Measurements from ENCODE around the gene ETFDH.
A peak's percentile ranks its signal among the peaks of the same experiment; 100 is the strongest.
"Not testable (repeated sequence)": the region's sequence is repeated elsewhere in the genome, so short reads cannot be mapped to it uniquely, and the experiment has no call there.

ETFDH gene

GRCh38 chr4:158729716-158730559 is 57.8 kb downstream of the ETFDH start:
- peak; percentile 39 for DNase-seq
- Mint-ChIP-seq H3K4me1 (no peaks in the 10 kb centered on the region), H3K9me3 (no peaks in the 10 kb centered on the region), H3K36me3 (ENCODE audit: low read depth) (no peaks in the 10 kb centered on the region), H3K27me3 (ENCODE audit: low read depth, poor library complexity) (peaks cover 32% of the 10 kb centered on the region), H3K4me3 (no peak overlapping the region), H3K27ac (no peak overlapping the region)
- TF ChIP-seq, protein P1, sequence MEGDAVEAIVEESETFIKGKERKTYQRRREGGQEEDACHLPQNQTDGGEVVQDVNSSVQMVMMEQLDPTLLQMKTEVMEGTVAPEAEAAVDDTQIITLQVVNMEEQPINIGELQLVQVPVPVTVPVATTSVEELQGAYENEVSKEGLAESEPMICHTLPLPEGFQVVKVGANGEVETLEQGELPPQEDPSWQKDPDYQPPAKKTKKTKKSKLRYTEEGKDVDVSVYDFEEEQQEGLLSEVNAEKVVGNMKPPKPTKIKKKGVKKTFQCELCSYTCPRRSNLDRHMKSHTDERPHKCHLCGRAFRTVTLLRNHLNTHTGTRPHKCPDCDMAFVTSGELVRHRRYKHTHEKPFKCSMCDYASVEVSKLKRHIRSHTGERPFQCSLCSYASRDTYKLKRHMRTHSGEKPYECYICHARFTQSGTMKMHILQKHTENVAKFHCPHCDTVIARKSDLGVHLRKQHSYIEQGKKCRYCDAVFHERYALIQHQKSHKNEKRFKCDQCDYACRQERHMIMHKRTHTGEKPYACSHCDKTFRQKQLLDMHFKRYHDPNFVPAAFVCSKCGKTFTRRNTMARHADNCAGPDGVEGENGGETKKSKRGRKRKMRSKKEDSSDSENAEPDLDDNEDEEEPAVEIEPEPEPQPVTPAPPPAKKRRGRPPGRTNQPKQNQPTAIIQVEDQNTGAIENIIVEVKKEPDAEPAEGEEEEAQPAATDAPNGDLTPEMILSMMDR (IDR thresholded peaks at IDR 0.05): peak; percentile 78

GRCh38 chr4:158738866-158739265 is 66.8 kb downstream of the ETFDH start:
- H3K27ac Mint-ChIP-seq: no peak overlapping the region
- peaks cover 4% of the 10 kb centered on the region for H3K4me1 Mint-ChIP-seq
- H3K9me3 Mint-ChIP-seq: no peaks in the 10 kb centered on the region
- no peaks in the 10 kb centered on the region for H3K36me3 Mint-ChIP-seq (ENCODE audit: low read depth)
- TF ChIP-seq, protein P1 (IDR thresholded peaks at IDR 0.05): no peak
- peaks cover 12% of the 10 kb centered on the region for H3K27me3 Mint-ChIP-seq (ENCODE audit: low read depth, poor library complexity)
- no peak for DNase-seq
- H3K4me3 Mint-ChIP-seq: no peak overlapping the region

DNA sequence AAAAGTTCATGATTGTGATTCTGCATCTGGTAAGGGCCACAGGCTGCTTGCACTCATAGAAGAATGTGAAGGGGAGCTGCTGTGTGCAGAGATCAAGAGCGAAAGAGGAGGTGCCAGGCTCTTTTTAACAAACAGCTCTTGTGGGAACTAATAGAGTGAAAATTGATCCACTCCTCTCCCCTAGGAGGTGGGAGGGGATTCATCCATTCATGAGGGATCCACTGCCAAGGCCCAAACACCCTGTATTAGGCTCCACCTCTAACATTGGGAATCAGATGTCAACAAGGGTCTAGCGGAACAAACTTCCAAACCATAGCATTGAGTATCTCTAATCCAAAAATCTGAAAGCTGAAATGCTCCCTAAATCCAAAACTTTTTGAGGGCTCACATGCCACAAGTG is 67.5 kb downstream of the ETFDH start:
- peaks cover 4% of the 10 kb centered on the region for H3K4me1 Mint-ChIP-seq
- DNase-seq: no peak
- H3K27ac Mint-ChIP-seq: no peak overlapping the region
- H3K27me3 Mint-ChIP-seq (ENCODE audit: low read depth, poor library complexity): peaks cover 12% of the 10 kb centered on the region
- H3K9me3 Mint-ChIP-seq: no peaks in the 10 kb centered on the region
- H3K4me3 Mint-ChIP-seq: no peak overlapping the region
- TF ChIP-seq, protein P1 (IDR thresholded peaks at IDR 0.05): no peak
- no peaks in the 10 kb centered on the region for H3K36me3 Mint-ChIP-seq (ENCODE audit: low read depth)

- peaks cover 4% of the 10 kb centered on the region for H3K4me1 Mint-ChIP-seq
- no peak for DNase-seq
- no peak overlapping the region for H3K4me3 Mint-ChIP-seq
- no peak overlapping the region for H3K27ac Mint-ChIP-seq
- no peaks in the 10 kb centered on the region for H3K36me3 Mint-ChIP-seq (ENCODE audit: low read depth)
- H3K9me3 Mint-ChIP-seq: peaks cover 7% of the 10 kb centered on the region
- peaks cover 5% of the 10 kb centered on the region for H3K27me3 Mint-ChIP-seq (ENCODE audit: low read depth, poor library complexity)
- TF ChIP-seq, protein P1 (IDR thresholded peaks at IDR 0.05): no peak
Measured at GRCh38 chr4:158741326-158742021, 69.4 kb downstream of the ETFDH start.

GRCh38 chr4:158746537-158746936 is 74.4 kb downstream of the ETFDH start:
- not testable (repeated sequence) for DNase-seq; H3K36me3 Mint-ChIP-seq (ENCODE audit: low read depth); H3K27ac Mint-ChIP-seq; H3K4me3 Mint-ChIP-seq; H3K4me1 Mint-ChIP-seq
- Mint-ChIP-seq H3K27me3 (ENCODE audit: low read depth, poor library complexity) (peaks cover 15% of the 10 kb centered on the region), H3K9me3 (peaks cover 18% of the 10 kb centered on the region)

DNA sequence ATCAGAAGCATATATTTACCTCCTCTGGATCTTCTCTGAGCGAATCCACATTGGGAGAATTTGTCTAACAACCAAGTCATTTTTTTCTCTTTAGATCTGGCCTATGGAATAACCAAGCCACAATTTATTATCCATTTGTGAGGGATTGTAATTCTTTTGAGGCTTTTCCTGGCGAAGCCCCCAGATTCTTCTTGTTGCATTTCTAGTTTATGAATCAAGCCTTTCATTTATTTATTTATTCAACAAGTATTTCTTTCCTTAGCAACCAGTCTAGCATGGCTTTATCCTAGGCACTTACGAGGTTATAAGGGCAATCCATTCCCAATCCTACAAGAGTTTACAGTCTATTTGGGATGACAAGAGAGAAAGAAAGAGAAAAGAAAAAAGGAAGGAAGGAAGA is 78.3 kb downstream of the ETFDH start:
- Mint-ChIP-seq H3K27me3 (ENCODE audit: low read depth, poor library complexity) (peaks cover 18% of the 10 kb centered on the region), H3K27ac (no peak overlapping the region), H3K9me3 (peaks cover 16% of the 10 kb centered on the region), H3K4me3 (no peak overlapping the region), H3K36me3 (ENCODE audit: low read depth) (no peaks in the 10 kb centered on the region), H3K4me1 (no peaks in the 10 kb centered on the region)
- DNase-seq: no peak
- TF ChIP-seq, protein P1 (IDR thresholded peaks at IDR 0.05): no peak

Data from nephron progenitor cell (in vitro differentiated cells).